ENCODE measurements around the gene HEATR1.
"Not testable (repeated sequence)": the region's sequence is repeated elsewhere in the genome, so short reads cannot be mapped to it uniquely, and the experiment has no call there.

Gene HEATR1

DNA sequence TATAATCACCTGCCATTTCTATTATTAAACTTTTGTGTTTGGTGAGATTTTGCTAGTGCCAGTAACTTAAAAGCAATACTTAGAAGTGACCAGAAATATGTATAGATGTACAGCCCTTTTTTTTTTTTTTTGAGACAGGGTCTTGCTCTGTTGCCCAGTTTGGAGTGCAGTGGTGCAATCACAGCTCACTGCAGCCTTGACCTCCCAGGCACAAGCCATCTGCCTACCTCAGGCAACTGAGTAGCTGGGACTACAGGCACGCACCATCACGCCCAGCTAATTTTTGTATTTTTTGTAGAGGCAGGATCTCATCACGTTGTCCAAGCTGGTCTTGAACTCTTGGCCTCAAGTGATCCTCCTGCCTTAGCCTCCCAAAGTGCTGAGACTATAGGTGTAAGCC lies 23.9 kb downstream of the HEATR1 start:
- DNase-seq = not testable (repeated sequence)

DNA sequence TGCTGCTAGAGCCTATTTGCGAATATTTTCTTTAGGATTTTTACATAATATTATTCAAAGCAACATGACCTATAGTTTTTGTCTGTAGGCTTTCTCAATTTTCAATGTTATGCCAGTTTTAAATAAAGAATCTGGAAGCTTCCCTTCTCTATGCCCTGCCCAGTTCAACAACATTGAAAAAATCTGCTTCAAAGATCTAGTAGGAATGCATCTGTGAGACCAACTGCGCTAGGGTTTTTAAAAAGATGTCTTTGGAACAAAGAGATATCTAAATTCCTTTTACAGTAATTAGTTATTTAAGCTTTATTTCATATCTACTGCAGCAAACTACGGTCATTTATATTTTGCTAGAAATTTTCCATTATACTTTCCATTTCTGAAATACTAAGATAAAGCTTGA lies 25.7 kb downstream of the HEATR1 start:
- DNase-seq = no peak

DNA sequence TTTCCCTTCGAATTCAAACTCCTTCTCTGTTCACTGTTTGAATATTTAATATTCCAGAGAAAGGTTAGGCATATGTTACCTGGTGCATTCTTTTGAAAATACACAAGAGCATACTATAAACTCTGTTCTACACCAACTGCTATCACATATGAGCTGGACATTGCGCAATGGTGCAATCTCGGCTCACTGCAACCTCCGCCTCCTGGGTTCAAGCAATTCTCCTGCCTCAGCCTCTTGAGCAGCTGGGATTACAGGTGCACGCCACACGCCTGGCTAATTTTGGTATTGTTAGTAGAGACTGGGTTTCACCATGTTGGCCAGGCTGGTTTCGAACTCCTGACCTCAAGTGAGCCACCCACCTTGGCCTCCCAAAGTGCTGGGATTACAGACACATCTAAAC lies 27.3 kb downstream of the HEATR1 start:
- DNase-seq = not testable (repeated sequence)

DNA sequence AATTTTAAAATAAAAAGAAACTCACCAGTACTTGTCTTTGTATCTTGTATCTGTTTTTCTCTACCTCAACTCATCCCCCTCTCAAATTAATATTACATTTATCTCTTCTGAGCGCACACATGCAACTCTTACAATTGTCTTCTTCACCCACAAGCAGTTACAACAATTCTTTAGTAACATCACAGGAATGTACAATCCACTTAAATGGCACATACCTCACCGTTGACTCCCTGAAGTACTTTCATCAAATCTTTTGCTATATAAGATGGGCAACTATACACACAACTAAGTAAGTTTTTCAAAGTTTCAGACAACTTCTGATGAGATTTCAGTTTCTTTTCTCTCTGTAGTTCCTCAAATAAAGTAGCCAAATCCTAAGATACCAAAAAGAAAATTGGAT lies 28.3 kb downstream of the HEATR1 start:
- no peak for DNase-seq

DNA sequence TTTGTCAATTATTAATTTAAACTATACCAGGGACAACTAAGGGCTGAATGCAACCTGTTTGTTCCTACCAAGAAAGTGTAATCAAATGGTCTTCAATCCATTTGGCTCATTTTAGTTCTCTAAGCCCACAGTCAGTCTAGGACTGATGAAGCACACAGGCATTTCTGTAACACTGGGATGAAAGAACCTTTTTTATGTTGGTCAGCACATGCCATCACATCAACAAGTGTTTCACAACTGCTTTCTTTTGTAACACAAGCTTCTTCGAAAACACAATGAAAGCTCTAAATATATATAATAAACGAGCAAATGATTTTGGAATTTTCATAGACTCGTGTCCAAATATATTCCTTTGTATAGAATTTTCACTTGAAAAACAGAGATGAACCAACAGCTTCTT lies 28.8 kb downstream of the HEATR1 start:
- no peak for DNase-seq

DNA sequence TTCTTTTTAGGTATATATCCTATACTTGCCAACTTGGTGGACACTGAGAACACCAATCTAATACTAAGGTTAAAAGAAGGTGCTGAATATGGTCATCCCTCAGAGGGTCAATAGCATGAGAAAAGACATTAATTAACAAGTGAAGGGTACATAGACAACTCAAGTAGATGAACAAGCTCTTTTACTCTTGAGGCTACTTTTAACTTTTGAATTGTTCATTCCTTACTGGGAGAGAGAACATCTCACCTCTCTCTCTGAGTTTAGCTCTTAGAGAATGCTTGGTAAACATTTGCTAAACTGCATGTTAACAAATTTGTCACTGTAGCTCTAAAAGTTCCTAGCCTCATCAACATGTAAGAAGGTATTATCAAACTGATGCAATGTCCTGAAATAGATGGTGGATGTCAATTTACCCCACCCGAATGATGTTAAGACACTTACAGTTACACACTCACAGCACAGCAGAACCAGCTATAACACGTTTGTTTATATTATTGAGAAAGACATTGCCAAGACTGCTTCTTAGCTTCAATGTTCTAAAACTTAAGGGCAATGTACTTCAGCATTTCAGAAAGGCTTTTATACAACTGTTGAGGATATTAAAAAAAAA lies 35.9 kb downstream of the HEATR1 start:
- no peak for DNase-seq

DNA sequence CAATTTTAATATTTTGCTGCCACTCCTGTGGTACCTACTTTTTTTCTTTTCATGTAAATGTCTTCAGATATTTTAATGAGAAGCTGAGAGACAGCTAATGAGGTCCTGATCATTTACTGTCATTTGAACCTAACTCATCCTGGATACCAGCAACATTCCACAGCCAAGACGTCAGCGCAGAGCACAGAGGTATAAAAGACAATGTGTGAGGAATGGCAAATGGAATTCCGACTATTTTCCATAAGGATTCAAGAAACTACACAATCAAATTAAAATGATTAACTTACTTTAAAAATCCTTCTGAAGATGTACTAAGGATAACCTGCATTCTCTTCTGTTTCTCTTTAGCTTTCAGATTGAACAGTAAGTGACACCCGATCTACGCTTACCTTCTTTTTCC lies 38.8 kb downstream of the HEATR1 start:
- no peak for DNase-seq

DNA sequence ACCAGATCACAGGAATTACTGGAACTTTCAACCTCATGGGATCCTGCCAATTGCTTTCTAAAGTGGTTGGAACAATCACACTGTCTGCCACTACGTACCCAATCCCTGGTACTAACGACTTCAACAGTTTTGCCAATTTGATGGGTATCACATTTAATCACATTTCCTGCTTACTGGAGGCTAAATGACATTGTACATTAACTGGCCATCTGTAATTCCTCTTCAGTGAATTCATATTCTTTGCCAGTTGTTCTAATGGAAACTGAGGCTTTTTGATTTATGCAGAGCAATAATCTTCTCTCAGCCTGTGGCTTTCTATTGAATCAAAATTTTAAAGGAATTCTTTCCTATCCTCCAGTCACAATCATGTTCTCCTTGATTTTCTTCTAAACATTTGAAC lies 42.3 kb downstream of the HEATR1 start:
- no peak for DNase-seq

DNA sequence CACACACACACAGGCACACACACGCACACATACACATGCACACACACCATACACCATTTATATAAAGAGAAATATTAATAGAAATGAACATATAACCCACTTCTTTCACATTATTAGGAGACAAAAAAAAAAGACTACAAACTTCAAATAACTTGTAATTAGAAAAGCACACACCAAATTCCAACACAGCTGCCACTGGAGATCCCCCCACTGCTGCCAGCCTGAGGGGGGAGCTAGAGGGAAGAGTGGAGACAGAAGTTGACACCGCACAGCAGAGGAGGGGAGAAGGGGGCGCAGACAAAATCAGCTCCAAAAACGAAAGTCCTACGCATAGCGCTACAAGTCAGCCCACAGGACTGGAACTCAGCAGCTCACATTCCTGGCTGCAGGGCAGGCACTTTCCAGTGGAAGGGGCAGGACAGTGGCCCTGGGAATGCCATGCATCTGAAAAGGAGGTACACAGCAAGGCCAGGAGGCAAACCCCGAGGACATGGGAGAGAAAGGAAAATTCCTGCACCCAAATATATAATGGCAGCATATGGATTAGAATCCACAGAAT lies 44.0 kb downstream of the HEATR1 start:
- no peak for DNase-seq

DNA sequence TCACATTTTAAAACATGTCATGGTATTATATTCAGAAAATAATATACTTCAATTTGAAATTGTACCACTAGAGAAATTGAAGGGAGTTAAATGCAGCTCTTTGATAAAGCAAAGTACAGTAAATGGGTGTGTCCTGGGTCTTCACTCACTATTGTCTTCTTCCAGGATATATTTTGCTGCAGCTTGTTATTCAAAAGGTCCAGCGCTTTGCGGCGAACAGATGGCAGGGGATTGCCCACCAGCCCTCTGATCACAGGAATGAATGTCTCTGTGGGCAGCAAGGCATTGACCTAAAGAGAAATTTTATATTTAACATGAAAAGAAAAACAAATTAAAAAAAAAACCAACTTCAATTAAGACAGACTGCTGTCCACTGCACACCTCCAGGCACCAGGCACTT lies 45.5 kb downstream of the HEATR1 start:
- DNase-seq = no peak

DNA sequence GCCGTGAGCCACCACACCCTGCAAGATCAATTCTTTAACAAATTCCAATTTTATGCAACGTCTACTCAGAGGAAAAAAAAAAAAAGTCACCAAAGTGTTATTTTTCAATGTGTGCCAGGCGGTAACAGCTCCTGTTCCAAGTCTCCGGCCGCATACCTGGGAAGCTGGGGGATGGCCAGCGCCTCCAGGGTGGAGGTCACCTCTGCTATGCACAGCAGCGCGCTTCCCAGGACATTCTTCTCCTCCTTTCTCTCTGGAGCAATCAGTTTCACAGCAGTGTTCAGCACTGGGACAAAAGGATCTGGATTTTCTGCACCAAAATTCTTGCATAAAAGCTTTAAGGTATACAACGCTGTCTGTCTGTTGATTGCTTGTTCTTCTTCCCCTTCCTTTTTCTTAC lies 46.2 kb downstream of the HEATR1 start:
- DNase-seq = no peak

DNA sequence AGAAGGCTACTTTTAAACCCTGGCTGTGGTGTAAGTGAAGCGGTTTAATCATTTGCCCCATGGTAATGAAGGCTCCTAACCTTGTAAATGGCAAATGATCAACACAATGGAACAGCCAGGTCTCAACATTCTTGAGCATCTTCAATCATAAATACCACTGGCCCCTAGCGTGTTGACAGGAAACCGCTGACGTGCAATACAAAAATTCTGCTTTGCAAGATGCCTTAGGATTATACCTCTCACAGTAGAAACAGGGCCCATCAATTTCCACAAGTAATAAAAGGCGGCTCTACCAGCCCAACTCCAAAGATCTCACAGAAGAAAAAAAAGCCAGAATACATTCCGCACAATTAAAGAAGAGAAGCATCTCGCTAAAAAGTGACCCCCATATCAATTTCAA lies 47.7 kb downstream of the HEATR1 start:
- DNase-seq = no peak

DNA sequence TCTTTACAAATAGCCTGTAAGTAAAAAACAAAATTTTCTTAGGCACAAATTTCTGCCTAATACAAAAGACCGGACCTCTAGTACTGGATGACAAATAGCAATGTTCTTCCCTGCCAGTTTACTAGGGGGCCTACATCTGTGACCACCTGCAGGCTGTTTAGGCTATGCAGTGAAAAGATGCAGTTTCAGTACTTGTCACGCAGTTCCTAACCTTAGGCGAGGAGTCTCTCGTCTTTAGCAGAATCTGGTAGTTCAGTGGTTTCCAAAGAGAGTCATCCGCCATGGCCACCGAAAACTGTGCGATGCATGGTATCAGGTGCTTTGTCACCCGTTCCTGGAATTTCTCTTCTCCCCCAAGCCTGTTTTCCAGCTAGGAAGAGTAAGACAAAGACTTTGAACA lies 50.9 kb downstream of the HEATR1 start:
- DNase-seq = no peak

DNA sequence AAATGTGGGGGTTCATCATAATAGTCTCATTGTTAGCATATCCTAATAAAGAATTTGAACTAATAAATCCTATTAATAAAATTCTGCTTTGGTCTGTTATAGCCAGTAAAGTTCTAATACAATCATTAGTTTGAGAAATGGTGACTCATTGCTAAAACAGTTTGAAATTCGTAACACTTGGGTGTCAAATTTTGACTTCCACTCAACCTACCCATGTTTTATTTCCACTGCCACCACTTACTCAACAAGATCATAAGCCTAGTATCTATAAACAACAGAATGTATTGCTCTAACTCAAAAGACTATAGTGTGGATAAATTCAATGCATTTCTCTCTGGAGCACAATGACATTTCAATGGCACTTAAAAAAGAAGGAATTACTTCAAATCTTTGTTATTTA lies 51.4 kb downstream of the HEATR1 start:
- no peak for DNase-seq

DNA sequence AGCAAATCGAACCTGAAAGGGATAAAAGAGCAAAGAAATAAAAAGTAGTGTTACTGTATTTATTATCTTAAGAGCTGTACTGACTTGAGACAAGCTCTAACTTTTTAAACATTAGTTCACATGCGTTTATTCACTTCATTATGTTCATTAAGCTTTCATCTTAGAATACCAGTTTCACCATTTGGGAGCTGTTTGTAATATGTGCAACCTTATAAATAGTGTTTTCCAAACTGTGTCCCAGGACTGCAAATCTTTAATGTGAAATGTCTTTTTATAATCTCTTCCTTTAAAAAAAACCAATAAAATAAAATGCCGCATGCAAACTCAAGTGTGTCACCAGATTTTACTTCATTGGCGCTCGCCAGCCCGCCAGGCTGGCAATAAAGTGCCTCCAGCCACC lies 52.2 kb downstream of the HEATR1 start:
- DNase-seq = no peak

DNA sequence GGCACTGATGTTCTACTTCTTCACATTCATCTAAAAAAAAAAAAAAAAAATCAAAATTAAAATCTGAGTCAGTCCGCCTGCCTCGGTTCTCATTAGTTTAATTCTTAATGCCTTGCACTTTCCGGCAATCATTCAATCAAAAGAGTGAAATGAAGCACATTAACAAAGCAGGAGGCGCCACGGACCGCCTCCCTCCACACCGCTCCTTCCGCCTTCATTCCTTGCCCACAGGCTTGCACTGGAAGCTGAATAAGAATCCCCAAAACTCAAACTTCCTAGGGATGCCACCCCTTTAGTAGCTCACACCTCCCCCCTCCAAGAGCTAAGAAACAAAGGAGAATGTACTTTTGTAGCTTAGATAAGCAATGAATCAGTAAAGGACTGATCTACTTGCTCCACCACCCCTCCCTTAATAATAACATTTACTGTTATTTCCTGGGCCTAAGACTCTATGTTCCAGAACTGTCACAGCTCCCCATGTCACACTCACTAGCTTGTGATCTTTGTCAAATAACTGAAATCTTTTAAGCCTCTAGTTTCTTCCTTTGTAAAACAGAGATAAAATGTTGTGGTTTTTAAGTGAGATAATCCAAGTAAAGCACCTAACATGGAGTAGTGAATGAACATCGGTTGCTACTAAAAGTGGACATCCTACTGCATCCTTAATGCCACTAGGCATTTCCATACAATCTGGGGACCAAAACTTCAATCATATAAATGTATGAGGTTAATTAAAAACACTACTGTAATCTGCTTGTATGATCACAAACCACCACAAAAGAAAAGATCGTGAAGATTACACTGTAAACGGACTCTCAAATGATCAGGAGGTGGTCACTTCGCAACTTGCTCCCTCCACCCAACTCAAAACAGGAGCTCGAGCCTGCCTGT lies 53.1 kb downstream of the HEATR1 start:
- no peak for DNase-seq

DNA sequence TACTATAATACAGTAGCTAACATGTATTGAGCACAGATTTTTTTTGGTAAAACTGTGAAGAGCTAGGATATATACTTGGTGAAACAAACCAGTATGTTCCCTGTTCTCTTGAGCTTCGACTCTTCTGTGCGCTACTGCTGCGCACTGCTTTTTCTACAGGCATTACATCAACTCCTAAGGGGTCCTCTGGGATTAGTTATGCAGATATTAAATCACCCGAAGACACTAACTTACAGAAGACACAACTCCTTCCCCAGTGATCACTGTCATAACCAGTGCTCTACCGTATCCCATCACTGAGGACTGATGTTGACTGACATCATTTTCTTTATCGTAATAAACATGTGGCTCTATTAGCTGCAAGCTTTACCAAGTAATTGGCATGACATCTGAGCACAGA lies 55.9 kb downstream of the HEATR1 start:
- no peak for DNase-seq

DNA sequence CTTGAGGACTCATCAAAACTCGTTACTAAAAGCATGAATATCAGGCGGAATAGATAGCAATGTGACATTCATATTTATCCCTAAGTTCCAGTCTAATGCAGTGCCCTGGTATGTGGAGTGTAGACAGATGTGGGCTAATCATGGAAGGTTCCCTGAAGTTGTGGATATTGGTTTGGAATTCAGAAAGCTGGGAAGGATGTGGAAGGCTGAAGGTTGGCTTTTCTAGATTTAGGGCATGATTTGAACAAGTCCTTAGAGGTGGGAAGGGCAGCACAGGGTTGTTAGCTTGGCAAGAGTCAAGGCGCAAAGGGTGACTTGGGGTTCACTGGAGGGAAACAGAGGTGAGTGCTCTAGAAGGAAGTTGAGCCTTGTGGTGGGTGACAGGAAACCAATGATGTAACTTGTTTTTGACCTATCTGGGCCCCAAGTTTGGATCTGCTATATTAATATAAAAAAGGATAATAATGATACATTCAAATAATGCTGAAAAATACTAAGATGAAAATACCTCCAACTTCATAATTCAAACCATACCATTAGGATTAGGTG lies 58.6 kb downstream of the HEATR1 start:
- peak; percentile 20 for DNase-seq

DNA sequence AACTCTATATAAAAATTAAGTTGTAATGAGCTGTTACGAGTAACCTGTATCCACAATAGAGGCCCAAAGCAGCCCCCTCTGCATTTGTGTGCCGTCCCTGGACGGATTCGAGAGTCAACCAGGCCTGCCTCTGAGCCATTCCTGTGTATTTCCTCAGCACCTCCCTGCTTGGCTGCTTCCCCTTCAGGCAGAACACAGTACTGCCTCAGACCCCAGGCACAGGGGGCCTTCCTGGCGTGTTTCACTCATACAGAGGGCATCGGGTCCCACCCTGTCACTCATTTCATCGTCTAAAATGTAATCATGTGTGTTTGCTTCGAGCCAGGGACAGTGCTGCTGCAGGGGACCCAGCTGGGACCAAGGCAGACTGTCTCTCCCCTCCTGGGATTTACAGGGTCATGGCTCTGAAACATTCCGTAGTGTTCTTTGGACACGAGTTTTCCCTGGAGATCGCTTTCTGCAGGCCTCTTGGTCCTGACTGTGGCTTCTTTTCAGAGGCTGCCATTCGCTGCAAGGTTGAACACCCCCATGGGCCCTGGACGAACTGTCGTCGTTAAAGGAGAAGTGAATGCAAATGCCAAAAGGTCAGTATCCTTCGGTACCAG lies 61.1 kb downstream of the HEATR1 start:
- DNase-seq = no peak

DNA sequence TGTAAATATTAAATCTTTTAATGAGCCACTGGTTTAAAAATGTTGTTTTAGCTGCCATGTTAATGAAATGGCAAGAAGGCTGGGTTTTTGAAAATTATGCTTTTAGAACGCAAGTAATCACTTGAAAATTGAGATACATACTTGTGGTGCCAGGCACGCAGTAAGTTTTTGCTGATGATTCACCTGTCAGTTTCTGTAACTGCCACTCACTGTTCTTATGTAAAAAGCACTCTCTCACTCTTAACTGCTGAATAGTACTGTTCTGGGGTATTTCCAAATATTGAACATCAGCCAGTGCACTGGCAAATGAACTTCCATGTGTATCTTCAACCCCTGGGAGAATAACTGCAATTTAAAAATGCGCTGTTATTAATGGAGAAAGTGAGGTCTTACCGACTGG lies 62.6 kb downstream of the HEATR1 start:
- DNase-seq = no peak

DNA sequence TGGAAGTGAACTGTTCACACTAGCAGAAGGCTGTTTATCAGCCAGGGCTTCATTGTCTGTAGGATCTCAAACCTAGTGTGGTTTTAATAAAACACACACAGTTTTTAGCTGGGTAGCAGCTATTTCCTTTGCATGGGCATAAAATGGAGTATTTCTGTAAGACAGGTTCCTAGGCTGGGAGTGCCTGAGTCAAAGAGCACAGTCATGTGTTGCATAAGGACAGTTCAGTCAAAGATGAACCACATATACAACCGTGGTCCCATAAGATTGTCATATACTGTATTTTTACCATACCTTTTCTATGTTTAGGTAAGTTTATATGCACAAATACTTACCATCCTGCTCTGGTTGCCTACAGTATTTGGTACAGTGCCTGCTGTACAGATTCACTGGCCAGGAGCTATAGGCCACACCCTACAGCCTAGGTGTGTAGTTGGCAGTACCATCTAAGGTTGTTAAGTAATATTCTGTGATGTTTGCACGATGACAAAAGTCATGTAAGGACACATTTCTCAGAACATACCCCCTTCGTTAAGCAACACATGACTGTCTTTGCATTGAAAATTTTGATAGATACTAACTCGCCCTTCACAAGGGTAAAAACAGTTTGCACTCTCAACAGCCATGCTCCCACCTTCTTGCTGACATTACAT lies 63.4 kb downstream of the HEATR1 start:
- DNase-seq = no peak

DNA sequence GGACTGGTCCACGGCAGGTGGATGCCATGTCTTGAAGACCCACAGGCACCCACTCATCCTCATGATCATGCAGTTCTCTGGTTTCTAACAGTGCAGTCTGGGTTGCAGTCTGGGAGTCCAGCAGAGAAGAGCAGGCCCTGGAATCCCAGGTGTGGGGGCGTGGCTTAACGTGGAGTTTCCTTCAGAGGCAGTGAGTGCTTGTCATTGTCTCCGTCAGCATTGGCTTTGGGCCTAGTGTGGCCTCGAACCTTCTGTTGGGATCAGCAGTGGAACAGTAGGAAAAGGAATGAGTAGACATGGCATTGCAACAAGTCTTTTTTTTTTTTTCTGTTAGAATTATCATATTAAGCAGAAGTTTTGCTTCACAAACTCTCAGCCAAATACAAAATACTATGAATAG lies 67.8 kb downstream of the HEATR1 start:
- DNase-seq = no peak

DNA sequence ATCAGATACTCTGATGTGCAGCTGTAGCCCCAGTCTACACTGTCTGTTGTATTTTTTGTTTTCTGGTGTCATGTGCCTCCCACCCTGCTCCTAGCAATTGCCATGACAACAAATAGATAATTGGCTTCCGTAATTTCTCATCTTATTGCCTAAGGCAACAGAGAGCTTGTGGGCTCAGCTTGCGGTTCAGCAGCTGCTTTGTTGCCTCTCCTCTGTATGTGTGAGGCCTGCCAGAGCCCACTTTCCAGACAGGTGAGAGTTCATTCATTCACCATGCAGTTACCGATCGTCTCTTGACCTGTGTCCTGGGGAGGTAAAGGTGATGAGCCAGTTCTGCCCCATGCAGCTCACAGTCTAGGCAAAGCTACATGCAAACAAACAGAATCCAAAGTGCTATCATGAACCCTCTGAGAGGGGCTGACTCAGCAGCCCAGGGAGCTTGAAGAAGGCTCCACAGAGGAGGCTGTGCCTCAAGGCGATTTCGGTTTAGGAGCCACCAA lies 68.6 kb downstream of the HEATR1 start:
- no peak for DNase-seq
